ENCODE measurements around the gene USP4.

Gene USP4

GRCh38 chr3:49339941-49340800, at the start of gene USP4:
TSS of gene USP4 (minus strand) at chr3:49340053. CDS start at chr3:49340024, 29 bp downstream.
- Histone ChIP-seq H3K9me3 (ENCODE audit: severe bottlenecking) (no peaks in the 10 kb centered on the region), H3K4me1 (ENCODE audit: insufficient read depth, poor library complexity, severe bottlenecking) (peaks cover 7% of the 10 kb centered on the region), H3K27me3 (ENCODE audit: insufficient read depth, poor library complexity, severe bottlenecking) (no peaks in the 10 kb centered on the region), H3K36me3 (ENCODE audit: low read depth) (peaks cover 22% of the 10 kb centered on the region), H3K4me3 (ENCODE audit: severe bottlenecking) (peak within 1 kb of the TSS; percentile 60), H3K27ac (ENCODE audit: poor library complexity, severe bottlenecking) (peak within 1 kb of the TSS; percentile 82)
- peak; percentile 94 for DNase-seq (ENCODE audit: low spot score)
- peak; percentile 93 for ATAC-seq (ENCODE audit: low read depth)
- TF ChIP-seq CTCF (IDR thresholded peaks at IDR 0.05; ENCODE audit: poor library complexity, severe bottlenecking) = peak; percentile 76

DNA sequence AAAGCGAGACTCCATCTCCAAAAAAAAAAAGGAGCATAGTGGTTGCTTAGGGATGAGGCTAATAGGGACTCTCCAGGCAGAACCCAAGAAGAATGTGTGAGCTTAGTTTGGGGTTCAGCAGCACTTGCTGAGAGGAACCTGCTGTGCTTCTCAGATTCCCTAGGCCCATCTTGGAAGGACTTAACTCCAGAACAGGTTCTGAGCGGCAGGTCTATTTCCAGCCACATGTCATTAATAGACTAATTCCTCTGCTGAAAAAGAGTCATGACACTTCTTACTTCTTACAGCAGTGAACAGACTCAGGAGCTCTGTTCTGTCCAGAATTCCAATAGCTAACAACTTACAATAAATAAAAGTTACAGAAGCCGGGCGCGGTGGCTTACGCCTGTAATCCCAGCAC, 49.4 kb upstream of the USP4 start:
- ATAC-seq (ENCODE audit: low read depth) (no peak), DNase-seq (ENCODE audit: low spot score) (no peak)
- H3K27ac ChIP-seq (ENCODE audit: poor library complexity, severe bottlenecking) = peak overlapping the region; percentile 32
- peaks cover 25% of the 10 kb centered on the region for H3K36me3 ChIP-seq (ENCODE audit: low read depth)
- no peaks in the 10 kb centered on the region for H3K9me3 ChIP-seq (ENCODE audit: severe bottlenecking)
- H3K27me3 ChIP-seq (ENCODE audit: insufficient read depth, poor library complexity, severe bottlenecking) = no peaks in the 10 kb centered on the region
- H3K4me3 ChIP-seq (ENCODE audit: severe bottlenecking) = no peak overlapping the region
- peaks cover 2% of the 10 kb centered on the region for H3K4me1 ChIP-seq (ENCODE audit: insufficient read depth, poor library complexity, severe bottlenecking)
- no peak for TF ChIP-seq CTCF (IDR thresholded peaks at IDR 0.05; ENCODE audit: poor library complexity, severe bottlenecking)

GRCh38 chr3:49388289-49388820, 48.5 kb upstream of the USP4 start:
- DNase-seq (ENCODE audit: low spot score) (no peak), ATAC-seq (ENCODE audit: low read depth) (0 out of 3 replicates have a peak, but pooled peaks have one; percentile 19)
- Histone ChIP-seq H3K27ac (ENCODE audit: poor library complexity, severe bottlenecking) (peak overlapping the region; percentile 32), H3K9me3 (ENCODE audit: severe bottlenecking) (no peaks in the 10 kb centered on the region), H3K4me3 (ENCODE audit: severe bottlenecking) (no peak overlapping the region), H3K4me1 (ENCODE audit: insufficient read depth, poor library complexity, severe bottlenecking) (peaks cover 2% of the 10 kb centered on the region), H3K36me3 (ENCODE audit: low read depth) (peaks cover 21% of the 10 kb centered on the region), H3K27me3 (ENCODE audit: insufficient read depth, poor library complexity, severe bottlenecking) (no peaks in the 10 kb centered on the region)
- no peak for TF ChIP-seq CTCF (IDR thresholded peaks at IDR 0.05; ENCODE audit: poor library complexity, severe bottlenecking)

- ATAC-seq (ENCODE audit: low read depth) = peak; percentile 35; the same call in 1 of the 3 replicates
- no peak for TF ChIP-seq CTCF (IDR thresholded peaks at IDR 0.05; ENCODE audit: poor library complexity, severe bottlenecking)
- H3K9me3 ChIP-seq (ENCODE audit: severe bottlenecking) = no peaks in the 10 kb centered on the region
- H3K4me1 ChIP-seq (ENCODE audit: insufficient read depth, poor library complexity, severe bottlenecking) = peaks cover 2% of the 10 kb centered on the region
- no peak for DNase-seq (ENCODE audit: low spot score)
- H3K4me3 ChIP-seq (ENCODE audit: severe bottlenecking) = no peak overlapping the region
- H3K36me3 ChIP-seq (ENCODE audit: low read depth) = peaks cover 21% of the 10 kb centered on the region
- H3K27me3 ChIP-seq (ENCODE audit: insufficient read depth, poor library complexity, severe bottlenecking) = no peaks in the 10 kb centered on the region
- peak overlapping the region; percentile 32 for H3K27ac ChIP-seq (ENCODE audit: poor library complexity, severe bottlenecking)
These were observed 47.9 kb upstream of the USP4 start for GRCh38 chr3:49387721-49388120.

All from RWPE2 (cell line).